GM18519 (cell line): ENCODE data around the gene COL25A1.

Experiments
- ATAC-seq: cut with Tn5 transposase; IDR thresholded peaks from one replicate; pipeline ENCODE4 v1.9.1; 2021; ENCODE audit warnings: mild to moderate bottlenecking, moderate library complexity; ENCODE audit not compliant: unreplicated experiment, low FRiP score

Gene COL25A1

GRCh38 chr4:108794136-108794535 lies 508.3 kb downstream of the COL25A1 start:
- ATAC-seq = no peak

DNA sequence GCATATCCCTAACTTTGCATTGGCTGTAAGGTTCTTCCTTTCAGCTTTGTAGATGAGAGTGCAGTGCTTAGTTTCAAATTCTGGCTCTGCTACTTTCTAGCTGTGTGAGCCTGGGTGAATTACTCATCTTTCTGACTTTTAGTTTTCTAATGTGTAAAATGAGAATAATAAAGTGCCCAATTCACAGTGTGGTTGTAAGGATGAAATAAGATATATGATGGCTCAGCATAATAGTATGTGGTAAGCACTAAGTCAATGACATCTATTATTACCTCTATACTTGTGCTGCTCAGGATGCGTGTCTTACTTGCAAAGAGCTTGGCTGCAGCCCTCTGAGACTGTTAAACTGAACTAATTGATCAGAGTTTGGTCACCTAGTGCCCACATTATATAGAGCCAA lies 509.0 kb downstream of the COL25A1 start:
- ATAC-seq = no peak

DNA sequence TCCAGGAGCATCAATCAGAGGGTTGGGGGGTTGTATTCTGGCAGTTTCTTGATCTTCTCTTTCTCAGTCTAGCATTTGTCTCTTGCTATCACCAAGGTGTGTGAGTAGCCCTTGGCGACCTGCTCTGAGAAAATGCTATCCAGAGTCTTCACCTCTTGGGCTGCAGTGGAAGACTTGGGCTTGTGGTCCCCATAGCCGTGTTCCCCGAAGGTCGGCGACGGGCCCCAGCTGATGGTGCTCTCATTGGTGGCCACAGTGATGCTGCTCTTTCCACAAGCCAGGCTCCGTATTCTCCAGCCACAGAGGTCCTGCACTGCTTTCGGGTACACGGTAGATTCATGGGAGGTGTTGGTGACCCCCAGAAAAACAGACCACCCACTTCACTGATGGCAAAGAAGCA lies 513.7 kb downstream of the COL25A1 start:
- no peak for ATAC-seq

DNA sequence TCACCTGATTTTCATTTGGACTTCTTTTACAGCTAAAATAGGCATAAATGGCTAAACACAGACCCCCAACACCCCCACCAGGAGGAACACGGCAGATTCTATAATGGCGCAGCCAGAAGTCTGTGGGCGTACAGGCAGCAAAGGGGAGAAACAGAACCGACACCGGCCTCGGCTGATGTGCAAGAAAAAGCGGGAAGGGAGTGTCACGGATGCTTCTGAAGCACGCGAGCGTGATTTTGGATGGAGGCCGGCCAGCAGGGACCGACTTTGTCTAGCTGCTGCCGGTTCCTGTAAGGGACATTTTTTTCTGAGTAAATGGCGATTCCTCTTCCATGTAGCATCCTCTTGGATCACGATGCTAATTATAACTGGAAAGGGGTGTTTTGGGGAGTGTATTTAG lies 514.7 kb downstream of the COL25A1 start:
- ATAC-seq = no peak

DNA sequence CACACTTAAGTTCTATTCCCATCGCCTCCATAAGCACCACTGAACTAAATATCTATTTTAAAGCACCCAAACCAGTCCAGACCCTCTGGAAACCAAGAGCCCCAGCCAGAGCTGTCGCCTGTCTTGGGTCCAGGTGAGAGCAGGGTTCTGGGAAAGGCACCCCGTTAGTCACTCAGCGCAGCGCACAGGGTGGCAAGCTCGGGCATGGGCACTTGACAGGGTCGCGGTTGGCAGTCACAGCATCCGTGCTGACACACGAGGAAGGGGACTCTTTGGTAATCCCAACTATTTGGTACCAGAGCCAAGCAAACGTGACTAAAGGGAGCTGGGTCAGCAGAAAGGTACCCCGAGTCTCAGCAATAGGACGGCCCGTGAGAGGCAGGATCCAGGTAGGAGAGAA lies 515.4 kb downstream of the COL25A1 start:
- ATAC-seq = no peak

- ATAC-seq = no peak
These were observed 516.1 kb downstream of the COL25A1 start for GRCh38 chr4:108786351-108786750.

DNA sequence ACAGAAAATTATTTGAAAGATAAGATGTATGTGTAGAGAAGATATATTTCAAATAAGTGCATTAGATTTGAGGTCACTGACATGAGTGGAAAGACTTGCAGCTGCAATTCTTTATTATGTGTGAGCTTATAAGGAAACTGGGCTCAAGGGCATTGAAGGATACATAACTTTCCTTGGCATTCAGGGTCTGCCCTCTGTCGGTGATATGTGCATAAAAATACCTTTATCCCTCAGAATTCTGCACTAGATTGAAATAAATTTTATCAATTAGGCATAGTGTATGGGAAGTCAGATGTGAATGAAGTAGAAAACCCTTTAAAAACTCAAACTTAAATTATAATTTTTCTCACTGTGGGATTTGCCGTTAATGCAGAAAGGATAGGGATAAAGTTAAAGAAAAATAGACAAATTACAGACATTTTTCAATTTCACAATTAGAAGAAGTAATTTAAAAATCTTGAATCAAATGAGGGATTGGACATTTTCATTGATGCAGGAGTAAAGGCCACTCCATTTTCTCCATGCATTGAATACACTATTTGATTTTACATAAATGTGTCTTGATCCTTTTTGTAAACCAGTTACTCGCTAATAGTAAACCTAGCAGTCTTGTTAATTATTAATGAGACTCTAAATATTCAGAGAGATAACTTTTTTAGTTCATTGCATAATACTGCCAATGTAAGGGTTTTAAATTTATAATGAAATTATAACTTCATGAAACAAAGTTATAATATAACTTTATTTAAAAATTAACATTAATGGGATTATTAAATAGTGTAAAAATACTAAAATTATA lies 518.6 kb downstream of the COL25A1 start:
- ATAC-seq = no peak

- no peak for ATAC-seq
These were observed 522.5 kb downstream of the COL25A1 start for GRCh38 chr4:108779958-108780357.

DNA sequence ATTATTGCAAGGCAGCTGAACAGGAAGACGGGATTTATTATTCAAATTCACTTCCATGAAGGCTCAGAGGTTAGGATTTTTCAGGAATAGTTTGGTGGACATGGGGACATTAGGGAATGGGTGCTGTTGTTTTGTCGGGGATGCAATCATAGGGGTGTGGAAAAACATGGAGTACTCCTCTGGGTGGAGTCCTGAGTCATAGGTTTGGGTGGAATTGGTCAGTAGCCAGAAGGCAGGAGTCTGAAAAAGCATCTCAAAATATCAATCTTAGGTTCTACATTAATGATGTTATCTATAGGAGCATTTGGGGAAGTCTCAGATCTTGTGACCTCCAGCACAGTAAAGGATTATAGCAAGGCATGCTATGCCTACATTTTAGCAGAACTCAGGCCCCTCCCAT lies 525.1 kb downstream of the COL25A1 start:
- no peak for ATAC-seq

DNA sequence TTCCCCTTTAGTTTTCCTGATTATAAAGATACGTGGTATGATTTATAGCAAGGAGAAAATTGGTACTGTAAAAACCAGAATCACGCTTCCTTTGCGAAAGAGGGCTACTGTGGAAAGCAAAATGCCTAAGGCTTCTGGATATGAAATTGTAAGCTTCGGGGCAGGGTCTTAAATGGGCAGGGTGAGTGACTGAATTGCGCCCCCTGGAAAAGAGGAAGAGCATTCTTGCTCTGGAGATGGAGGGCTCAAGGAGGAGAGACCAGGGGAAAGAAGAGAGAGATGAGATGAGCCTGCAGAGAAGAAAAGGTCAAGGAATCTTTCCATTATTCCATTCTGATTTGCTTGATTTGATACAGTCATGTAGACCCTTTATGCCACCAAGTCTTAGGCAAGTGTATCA lies 526.5 kb downstream of the COL25A1 start:
- ATAC-seq = no peak

GRCh38 chr4:108774809-108775530 lies 527.5 kb downstream of the COL25A1 start:
- ATAC-seq = no peak

DNA sequence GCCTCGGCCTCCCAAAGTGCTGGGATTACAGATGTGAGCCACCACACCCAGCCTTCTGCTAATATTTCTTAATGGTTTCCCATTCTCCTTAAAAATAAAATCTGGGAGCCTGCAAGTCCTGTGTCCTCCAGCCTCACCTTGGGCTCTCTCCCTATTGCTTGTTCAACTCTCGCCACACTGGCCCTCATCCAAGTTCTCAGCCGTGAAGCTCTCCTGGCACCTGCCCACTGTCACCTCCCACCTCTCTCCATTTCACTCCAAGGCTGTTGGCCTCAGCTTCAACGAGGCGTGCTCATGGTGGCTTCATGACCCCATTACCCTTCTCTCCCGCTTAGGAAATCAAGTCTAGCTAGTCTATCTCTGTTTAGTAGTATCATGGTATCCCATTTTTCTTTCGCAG lies 530.1 kb downstream of the COL25A1 start:
- ATAC-seq = no peak

DNA sequence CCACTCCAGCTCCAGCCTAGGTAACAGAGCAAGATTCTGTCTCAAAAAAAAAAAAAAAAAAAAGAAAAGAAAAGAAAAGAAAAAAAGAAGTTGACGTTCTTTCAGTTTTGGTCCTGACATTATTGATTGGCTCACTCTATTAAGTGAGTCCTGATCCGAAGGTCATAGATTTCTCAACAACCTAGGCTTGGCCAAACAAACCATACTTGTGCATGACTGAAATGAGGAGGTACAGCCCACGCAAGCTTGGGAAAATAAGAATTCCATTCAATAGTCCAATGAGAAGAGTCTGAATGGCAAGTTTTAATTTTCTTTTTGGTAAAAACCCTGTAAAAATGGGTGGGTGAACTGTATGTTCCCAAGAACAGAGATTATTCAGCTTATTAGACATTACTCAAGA lies 536.4 kb downstream of the COL25A1 start:
- ATAC-seq = no peak

DNA sequence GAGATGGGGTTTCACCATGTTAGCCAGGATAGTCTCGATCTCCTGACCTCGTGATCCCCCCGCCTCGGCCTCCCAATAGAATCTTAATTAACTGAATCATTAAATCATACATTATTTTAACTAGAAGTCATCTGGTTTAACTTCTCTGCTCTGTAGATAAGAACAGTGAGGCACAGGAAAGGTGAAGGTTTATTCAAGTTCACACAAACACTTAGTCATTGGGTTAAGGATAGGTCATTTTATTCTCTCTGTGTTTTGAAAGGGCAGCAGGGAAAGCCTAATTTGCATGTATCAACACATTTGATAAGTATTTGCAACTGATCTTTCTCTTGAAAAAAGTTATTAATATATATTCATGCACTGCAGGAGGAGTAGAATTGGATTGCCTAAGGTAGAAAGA lies 538.5 kb downstream of the COL25A1 start:
- ATAC-seq = no peak

DNA sequence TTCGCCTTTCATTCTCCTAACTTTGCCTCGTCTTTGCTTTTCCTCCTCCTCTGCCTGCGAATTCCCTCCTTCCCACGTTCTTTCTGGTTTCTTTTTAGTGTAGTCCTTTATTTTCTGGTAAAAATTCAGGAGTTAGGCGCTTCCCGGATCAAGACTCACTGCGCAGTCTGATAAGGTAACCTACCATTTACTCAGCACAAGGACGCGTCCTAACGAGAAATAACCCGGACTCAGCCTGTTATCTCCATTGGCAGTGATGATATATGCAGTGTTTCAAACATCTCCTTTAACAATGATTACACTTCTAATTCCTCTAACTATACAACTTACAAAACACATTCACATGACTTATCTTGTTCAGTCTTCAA lies 539.2 kb downstream of the COL25A1 start:
- no peak for ATAC-seq

GRCh38 chr4:108762559-108763225 lies 539.8 kb downstream of the COL25A1 start, which contains the start of gene ETNPPL:
Gene ETNPPL, minus strand, starts transcription at chr4:108763053. Its CDS starts 155 bp downstream, at chr4:108762898.
- ATAC-seq = no peak
